Sigmoid colon (tissue), 7 donors: ENCODE results near the gene GPR160. TPM values are rescaled to one million over a fixed set of nuclear protein-coding genes. Genes with fewer than 3 reads are reported as not detected.

Experiments used
- DNase-seq: peaks from one replicate; pipeline ENCODE4 v3.0.0-alpha.2; 2019
- H3K27ac ChIP-seq, 4 donors: fragments of 200-600 bp; sonication (generic); one replicate each; pipeline ENCODE4 v1.5.1; 2016 to 2019; ENCODE audit warnings: mild to moderate bottlenecking in 1 of 4
- H3K27me3 ChIP-seq, 3 donors: fragments of 200-600 bp; sonication (generic); one replicate each; pipeline ENCODE4 v1.5.1; 2019; ENCODE audit warnings: mild to moderate bottlenecking in 1 of 3
- H3K36me3 ChIP-seq, 4 donors: fragments of 200-600 bp; sonication (generic); one replicate each; pipeline ENCODE4 v1.5.1; 2016 to 2019
- H3K4me1 ChIP-seq, 4 donors: fragments of 200-600 bp; sonication (generic); one replicate each; pipeline ENCODE4 v1.5.1; 2017 to 2019
- H3K4me3 ChIP-seq, 4 donors: fragments of 200-600 bp; sonication (generic); one replicate each; pipeline ENCODE4 v1.5.1; 2017 to 2019; ENCODE audit warnings: mild to moderate bottlenecking in 2 of 4, moderate library complexity in 1 of 4
- H3K9me3 ChIP-seq, 4 donors: fragments of 200-600 bp in 3 of 4; sonication (generic) in 3 of 4; one replicate each; pipeline versions ENCODE4 v1.5.1 to v1.6.1; 2013 to 2019
- CTCF ChIP-seq, 4 experiments: fragments of 450-650 bp in 3 of 4; fragments of 200-600 bp in 1 of 4; IDR thresholded peaks; one replicate each; pipeline ENCODE4 v1.5.1; 2016 to 2019; ENCODE audit warnings: antibody characterized with exemption in 4 of 4, mild to moderate bottlenecking in 3 of 4, moderate library complexity in 2 of 4
- EP300 ChIP-seq, 4 donors: sonication (generic); formaldehyde crosslinking; IDR thresholded peaks; one replicate each; pipeline ENCODE4 v1.6.1; 2017; ENCODE audit warnings: antibody characterized with exemption in 4 of 4
- POLR2A ChIP-seq, 2 donors: fragments of 450-650 bp; IDR thresholded peaks; one replicate each; pipeline ENCODE4 v1.6.1; 2016; ENCODE audit warnings: antibody characterized with exemption in 2 of 2, mild to moderate bottlenecking in 2 of 2, moderate library complexity in 2 of 2
- POLR2AphosphoS5 ChIP-seq, 4 donors: sonication (generic); formaldehyde crosslinking; IDR thresholded peaks; one replicate each; pipeline ENCODE4 v1.6.1; 2017; ENCODE audit warnings: antibody characterized with exemption in 4 of 4
- WGBS, 2 donors: extraction: QIAGEN DNeasy Blood & Tissue Kit; methylation state at CpG; one replicate each; pipeline ENCODE4 v1.1.7; 2013; 5-methylcytosine and 5-hydroxymethylcytosine counted together
- intact Hi-C: fragments of 100-400 bp; cut with DNase I; formaldehyde crosslinking; loops from one replicate; pipeline ENCODE4 v1.15.1; 2023
- polyA plus RNA-seq, 3 donors: library from polyadenylated mRNA; stranded (reverse); fragments of 200-250 nt; gene quantifications; one replicate each; pipeline ENCODE4 v1.2.3, GENCODE V29; 2013
- total RNA-seq, 4 donors: library from RNA; depleted of rRNA; stranded (reverse); fragments of >200 nt; gene quantifications; one replicate each; pipeline ENCODE4 v1.1.0, GENCODE V29; 2016
- donor health status: healthy with polysubstance abuse.
- donor health status: Bipolar disorder and iron deficiency.
- donor health status: healthy.

Gene GPR160
- total and polyA plus RNA-seq, 7 donors, result 0.16 to 93.7 (median 14.9) TPM; not detected in 1

- Histone ChIP-seq H3K4me3 (no peak overlapping the region), H3K27me3 (no peaks in the 10 kb centered on the region), H3K27ac (no peak overlapping the region), H3K9me3 (no peaks in the 10 kb centered on the region), H3K4me1 (no peaks in the 10 kb centered on the region), H3K36me3 (peaks cover 0 to 22% (median 2%) of the 10 kb centered on the region in 4 donors)
- no peak for DNase-seq
- no peak for TF ChIP-seq EP300 (IDR thresholded peaks at IDR 0.05)
- 90 to 93% methylated on average over 4 of the region's 4 CpGs for WGBS, 2 donors
- intact Hi-C loops, result no loop called here
Observed at GRCh38 chr3:170080605-170081004, 42.8 kb downstream of the GPR160 start.

- H3K4me1 ChIP-seq, result no peaks in the 10 kb centered on the region
- H3K27ac ChIP-seq, result no peak overlapping the region
- no peaks in the 10 kb centered on the region for H3K9me3 ChIP-seq
- no peaks in the 10 kb centered on the region for H3K27me3 ChIP-seq
- no peak overlapping the region for H3K4me3 ChIP-seq
- no peak for TF ChIP-seq EP300 (IDR thresholded peaks at IDR 0.05)
- TF ChIP-seq POLR2AphosphoS5 (IDR thresholded peaks at IDR 0.05), result no peak
- TF ChIP-seq CTCF (IDR thresholded peaks at IDR 0.05), result no peak
- TF ChIP-seq POLR2A (IDR thresholded peaks at IDR 0.05), result no peak
- intact Hi-C loops, result no loop called here
- WGBS, 2 donors, result 34 to 66% methylated on average over 1 of the region's 1 CpG
- DNase-seq, result no peak
- peaks cover 0 to 28% (median 2%) of the 10 kb centered on the region in 4 donors for H3K36me3 ChIP-seq
Observed at GRCh38 chr3:170081079-170081741, 43.4 kb downstream of the GPR160 start.

GRCh38 chr3:170083343-170083742, 45.5 kb downstream of the GPR160 start:
- Histone ChIP-seq H3K9me3 (no peaks in the 10 kb centered on the region), H3K27me3 (no peaks in the 10 kb centered on the region), H3K4me3 (no peak overlapping the region), H3K27ac (no peak overlapping the region), H3K4me1 (no peaks in the 10 kb centered on the region), H3K36me3 (peaks cover 0 to 43% (median 3%) of the 10 kb centered on the region in 4 donors)
- intact Hi-C loops, result no loop called here
- TF ChIP-seq POLR2A (IDR thresholded peaks at IDR 0.05) (no peak), CTCF (IDR thresholded peaks at IDR 0.05) (no peak), POLR2AphosphoS5 (IDR thresholded peaks at IDR 0.05) (no peak), EP300 (IDR thresholded peaks at IDR 0.05) (no peak)
- WGBS, 2 donors, result 97 to 99% methylated on average over 1 of the region's 1 CpG
- DNase-seq, result no peak

GRCh38 chr3:170085396-170085795, 47.6 kb downstream of the GPR160 start:
- 94 to 97% methylated on average over 6 of the region's 6 CpGs for WGBS, 2 donors
- Histone ChIP-seq H3K4me1 (no peaks in the 10 kb centered on the region), H3K36me3 (peaks cover 0 to 60% (median 3%) of the 10 kb centered on the region in 4 donors), H3K4me3 (no peak overlapping the region), H3K9me3 (no peaks in the 10 kb centered on the region), H3K27me3 (no peaks in the 10 kb centered on the region), H3K27ac (no peak overlapping the region)
- DNase-seq, result no peak
- intact Hi-C loops, result no loop called here
- TF ChIP-seq CTCF (IDR thresholded peaks at IDR 0.05) (no peak), EP300 (IDR thresholded peaks at IDR 0.05) (no peak), POLR2AphosphoS5 (IDR thresholded peaks at IDR 0.05) (no peak)

GRCh38 chr3:170089862-170090600, 52.2 kb downstream of the GPR160 start:
- Histone ChIP-seq H3K27ac (no peak overlapping the region), H3K9me3 (no peaks in the 10 kb centered on the region), H3K4me1 (no peaks in the 10 kb centered on the region), H3K27me3 (no peaks in the 10 kb centered on the region), H3K4me3 (no peak overlapping the region), H3K36me3 (peaks cover 0 to 87% (median 3%) of the 10 kb centered on the region in 4 donors)
- no peak for DNase-seq
- no peak for TF ChIP-seq CTCF (IDR thresholded peaks at IDR 0.05)
- TF ChIP-seq POLR2A (IDR thresholded peaks at IDR 0.05), result no peak
- no peak for TF ChIP-seq POLR2AphosphoS5 (IDR thresholded peaks at IDR 0.05)
- intact Hi-C loops, result loop anchor here (10.0 kb wide), 1 partner anchor 295 kb away; no protein-coding TSS in a partner anchor
- WGBS, 2 donors, result 96 to 98% methylated on average over 3 of the region's 3 CpGs
